ENCODE data around the gene LRMDA. TPM values are rescaled to one million over a fixed set of nuclear protein-coding genes. Genes with fewer than 3 reads are reported as not detected.

LRMDA gene
- total and polyA plus RNA-seq, 2 of the 4 experiments (the other 2 are of a cell fraction): 0.07 TPM; not detected in 1

DNA sequence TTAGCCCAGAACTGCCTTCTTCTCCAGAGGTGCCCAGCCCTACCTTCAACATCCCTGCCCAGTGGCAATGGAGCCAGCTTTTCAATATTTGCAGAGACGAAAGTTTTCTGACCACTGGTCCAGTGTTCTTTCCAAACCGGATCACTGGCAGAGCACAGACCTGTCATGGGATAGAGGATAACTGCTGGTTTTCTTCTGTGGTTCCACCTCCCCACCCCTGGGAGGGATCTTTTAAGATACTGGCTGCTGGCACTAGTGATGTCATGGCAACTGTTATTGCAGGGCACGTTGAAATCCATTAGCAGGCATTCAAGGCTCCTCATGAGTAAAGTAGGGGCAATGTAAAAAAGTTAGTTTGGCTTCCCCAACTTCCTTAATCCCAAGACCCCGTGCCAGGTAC lies 387.1 kb downstream of the LRMDA start:
- no peaks in the 10 kb centered on the region for H4K20me1 ChIP-seq (ENCODE audit: insufficient read depth, low read length)
- dilution Hi-C loops (cut with HindIII; ENCODE audit: low sequenced_read_pairs, unreplicated experiment): no loop called here
- H4K91ac ChIP-seq (ENCODE audit: insufficient read depth, low read depth, low read length): no peak overlapping the region
- WGBS, 2 experiments (ENCODE audit: extremely low coverage in 2 of 2, insufficient read length in 1 of 2): no CpG with 5 or more reads among the region's 4 CpGs
- TF ChIP-seq, protein P1, sequence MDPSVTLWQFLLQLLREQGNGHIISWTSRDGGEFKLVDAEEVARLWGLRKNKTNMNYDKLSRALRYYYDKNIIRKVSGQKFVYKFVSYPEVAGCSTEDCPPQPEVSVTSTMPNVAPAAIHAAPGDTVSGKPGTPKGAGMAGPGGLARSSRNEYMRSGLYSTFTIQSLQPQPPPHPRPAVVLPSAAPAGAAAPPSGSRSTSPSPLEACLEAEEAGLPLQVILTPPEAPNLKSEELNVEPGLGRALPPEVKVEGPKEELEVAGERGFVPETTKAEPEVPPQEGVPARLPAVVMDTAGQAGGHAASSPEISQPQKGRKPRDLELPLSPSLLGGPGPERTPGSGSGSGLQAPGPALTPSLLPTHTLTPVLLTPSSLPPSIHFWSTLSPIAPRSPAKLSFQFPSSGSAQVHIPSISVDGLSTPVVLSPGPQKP (IDR thresholded peaks at IDR 0.05; ENCODE audit: borderline replicate concordance, low read depth, low read length): no peak
- TF ChIP-seq RCOR1 (IDR thresholded peaks at IDR 0.05; ENCODE audit: insufficient replicate concordance, low read length): no peak
- TF ChIP-seq MAZ (IDR thresholded peaks at IDR 0.05; ENCODE audit: borderline replicate concordance, low read depth, low read length): no peak
- TF ChIP-seq CEBPB (IDR thresholded peaks at IDR 0.05; ENCODE audit: low read depth, low read length): no peak
- no peak for TF ChIP-seq MXI1 (IDR thresholded peaks at IDR 0.05; ENCODE audit: borderline replicate concordance, low read depth, low read length)
- no peak for TF ChIP-seq POLR2A (IDR thresholded peaks at IDR 0.05; ENCODE audit: low read depth, low read length)
- TF ChIP-seq NFE2L2 (IDR thresholded peaks at IDR 0.05; ENCODE audit: low read depth, low read length): no peak
- TF ChIP-seq CHD1 (IDR thresholded peaks at IDR 0.05; ENCODE audit: low read depth, low read length): no peak
- no peak for TF ChIP-seq BHLHE40 (IDR thresholded peaks at IDR 0.05; ENCODE audit: low read depth, low read length)
- TF ChIP-seq MAFK (IDR thresholded peaks at IDR 0.05; ENCODE audit: low read depth, low read length): no peak
- no peak for TF ChIP-seq FOS (IDR thresholded peaks at IDR 0.05; ENCODE audit: low read depth, low read length)
- TF ChIP-seq USF2 (IDR thresholded peaks at IDR 0.05; ENCODE audit: low read depth, low read length): no peak
- no peak overlapping the region for H3K56ac ChIP-seq (ENCODE audit: extremely low read depth, insufficient read depth, low read length)
- POLR2A ChIA-PET (ENCODE audit: unreplicated experiment): no interaction called here
- no peak overlapping the region for H3K4ac ChIP-seq (ENCODE audit: low read depth, low read length)
- H2AFZ ChIP-seq (replicated peaks; ENCODE audit: low read length, poor library complexity): no peak overlapping the region
- no peak overlapping the region for H3K18ac ChIP-seq (ENCODE audit: low read depth, low read length)
- no peak overlapping the region for H3K4me2 ChIP-seq (ENCODE audit: low read depth, low read length)
- no peak overlapping the region for H3K9ac ChIP-seq (ENCODE audit: low read depth, low read length)
- no peak overlapping the region for H3K27ac ChIP-seq (ENCODE audit: insufficient read depth, low read length)
- BruUV-seq (replicated peaks): no TSS peak
- H3K9me1 ChIP-seq (ENCODE audit: insufficient read depth, low read length): no peaks in the 10 kb centered on the region
- H2BK120ac ChIP-seq (ENCODE audit: low read depth, low read length): no peak overlapping the region
- H2AK5ac ChIP-seq (ENCODE audit: low read depth, low read length): no peak overlapping the region
- H4K5ac ChIP-seq (ENCODE audit: low read depth, low read length): no peak overlapping the region
- H3K79me1 ChIP-seq (ENCODE audit: low read depth in 1 of 2, low read length in 2 of 2): no peaks in the 10 kb centered on the region
- no peak overlapping the region for H2BK20ac ChIP-seq (ENCODE audit: low read depth, low read length)
- no peak overlapping the region for H3K4me3 ChIP-seq (ENCODE audit: insufficient read depth, low read depth, low read length)
- intact Hi-C loops (cut with micrococcal nuclease): no loop called here
- H3K14ac ChIP-seq (replicated peaks; ENCODE audit: low read depth, low read length): no peak overlapping the region
- H3K4me1 ChIP-seq (ENCODE audit: control insufficient read depth, insufficient read depth, low read length): no peaks in the 10 kb centered on the region
- H3K23ac ChIP-seq (ENCODE audit: low read depth, low read length): no peak overlapping the region
- in situ Hi-C loops (cut with MboI; ENCODE audit: low sequenced_read_pairs): no loop called here
- DNase-seq (no peak), ATAC-seq (ENCODE audit: low read depth) (no peak)
- H2BK5ac ChIP-seq (ENCODE audit: low read depth, low read length, poor library complexity, severe bottlenecking): no peak overlapping the region
- H3K36me3 ChIP-seq (ENCODE audit: control insufficient read depth, insufficient read depth, low read length): no peaks in the 10 kb centered on the region
- CTCF ChIA-PET: no interaction called here
- H2BK15ac ChIP-seq (ENCODE audit: low read depth, low read length): no peak overlapping the region
- H3K27me3 ChIP-seq (ENCODE audit: control insufficient read depth, insufficient read depth, low read length): 0 out of 2 replicates have a peak, but pooled peaks cover 1% of the 10 kb centered on the region
- no peak overlapping the region for H4K8ac ChIP-seq (ENCODE audit: low read depth in 2 of 2, low read length in 2 of 2)
- H2AK9ac ChIP-seq (replicated peaks; ENCODE audit: low read depth, low read length, poor library complexity): no peak overlapping the region
- H3K9me3 ChIP-seq (ENCODE audit: control insufficient read depth, insufficient read depth, low read length): no peaks in the 10 kb centered on the region

Data from IMR-90 (cell line).